Epithelial cell of esophagus (primary cell): Measurements from ENCODE around the gene SEMA4F.

Experiments
- DNase-seq: peaks from one replicate; pipeline ENCODE4 v3.0.0; 2010; ENCODE audit warnings: low read depth
- H3K4me3 ChIP-seq: 2 replicates; pipeline ENCODE4 v1.5.1; 2011; ENCODE audit warnings: mild to moderate bottlenecking, low read length, control low read depth
- CTCF ChIP-seq: IDR thresholded peaks from 2 replicates; pipeline ENCODE4 v1.5.1; 2011; ENCODE audit warnings: low read depth, mild to moderate bottlenecking, low read length, control low read depth, inconsistent platforms; ENCODE audit not compliant: insufficient read depth; ENCODE audit errors: missing control alignments

The SEMA4F gene

GRCh38 chr2:74703373-74703772 lies 49.3 kb downstream of the SEMA4F start:
- no peak for TF ChIP-seq CTCF
- H3K4me3 ChIP-seq = no peak overlapping the region
- DNase-seq = no peak

GRCh38 chr2:74704216-74704615 lies 50.2 kb downstream of the SEMA4F start:
- TF ChIP-seq CTCF = no peak
- peak; percentile 67 for DNase-seq
- H3K4me3 ChIP-seq = no peak overlapping the region

GRCh38 chr2:74706741-74707140 lies 52.7 kb downstream of the SEMA4F start:
- DNase-seq = peak; percentile 38
- TF ChIP-seq CTCF = no peak
- no peak overlapping the region for H3K4me3 ChIP-seq

GRCh38 chr2:74707837-74708236 lies 53.8 kb downstream of the SEMA4F start:
- no peak overlapping the region for H3K4me3 ChIP-seq
- TF ChIP-seq CTCF = no peak
- no peak for DNase-seq

- DNase-seq = no peak
- H3K4me3 ChIP-seq = no peak overlapping the region
- no peak for TF ChIP-seq CTCF
These were observed 54.2 kb downstream of the SEMA4F start for GRCh38 chr2:74708296-74708695.

- peak; percentile 87 for DNase-seq
- no peak overlapping the region for H3K4me3 ChIP-seq
- TF ChIP-seq CTCF = no peak
These were observed 54.8 kb downstream of the SEMA4F start for GRCh38 chr2:74708883-74709282.

- H3K4me3 ChIP-seq = no peak overlapping the region
- peak; percentile 93 for DNase-seq
- TF ChIP-seq CTCF = no peak
These were observed 58.4 kb downstream of the SEMA4F start for GRCh38 chr2:74712223-74713053.
